ENCODE results near the gene RPL29.

Gene RPL29

DNA sequence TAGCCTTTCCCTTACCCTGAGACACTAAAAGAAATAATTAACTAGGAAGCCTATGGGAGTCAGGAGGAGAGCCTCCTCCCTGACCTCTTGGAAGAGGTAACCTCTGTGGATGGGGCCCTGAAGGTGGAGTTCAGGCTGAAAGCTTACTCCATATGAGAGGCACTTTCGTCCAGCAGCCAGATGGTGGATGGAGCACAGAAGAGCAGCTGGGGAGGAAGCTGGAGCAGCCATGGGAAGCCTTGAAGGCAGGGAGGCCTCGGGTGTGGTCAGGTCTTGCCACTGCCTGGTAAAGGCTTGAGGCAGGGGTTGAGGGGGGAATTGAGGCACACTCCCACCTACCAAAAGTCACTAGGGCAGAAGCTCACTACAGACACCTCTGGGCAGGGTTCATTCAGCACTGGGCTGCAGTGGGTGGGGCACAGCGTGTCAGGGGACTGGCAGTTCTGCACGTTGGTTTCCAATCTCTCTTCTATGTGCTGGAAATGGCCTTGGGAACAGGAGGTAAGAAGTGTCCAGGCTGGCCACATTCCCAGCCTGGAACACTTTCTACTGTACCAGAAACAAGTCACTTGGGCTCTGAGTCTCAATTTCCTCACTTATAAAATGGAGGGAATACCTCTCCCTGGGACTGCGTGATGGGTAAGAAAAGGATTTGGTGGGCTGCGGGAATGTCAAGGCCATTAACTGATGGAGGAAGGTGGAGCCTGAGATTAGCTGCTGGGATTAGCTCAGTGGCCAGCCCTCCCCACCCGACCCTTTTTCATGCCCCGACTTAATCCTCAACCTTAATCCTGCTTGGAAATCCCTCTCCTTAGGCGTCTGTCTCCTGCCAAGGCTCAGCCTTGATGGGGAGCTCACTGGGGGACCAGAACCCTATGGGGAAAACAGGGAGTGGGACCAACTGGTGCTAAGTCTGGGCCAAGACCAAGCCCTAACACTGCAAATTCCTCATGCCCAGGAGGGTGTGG lies 33.8 kb downstream of the RPL29 start:
- H3K4me1 ChIP-seq (ENCODE audit: control insufficient read depth, insufficient read depth, low read length, unreplicated experiment), result peaks cover 12% of the 10 kb centered on the region
- no peak overlapping the region for H3K4me3 ChIP-seq (ENCODE audit: low read depth, low read length)
- no peaks in the 10 kb centered on the region for H3K36me3 ChIP-seq (ENCODE audit: insufficient read depth, low read length)
- H2AFZ ChIP-seq (ENCODE audit: low read length, unreplicated experiment), result no peak overlapping the region
- no peak overlapping the region for H3K27ac ChIP-seq (ENCODE audit: low read depth, low read length)
- peaks cover 20% of the 10 kb centered on the region for H3K79me2 ChIP-seq (ENCODE audit: control insufficient read depth, insufficient read depth, low read length, unreplicated experiment)
- no peaks in the 10 kb centered on the region for H3K27me3 ChIP-seq (ENCODE audit: insufficient read depth, low read length)

DNA sequence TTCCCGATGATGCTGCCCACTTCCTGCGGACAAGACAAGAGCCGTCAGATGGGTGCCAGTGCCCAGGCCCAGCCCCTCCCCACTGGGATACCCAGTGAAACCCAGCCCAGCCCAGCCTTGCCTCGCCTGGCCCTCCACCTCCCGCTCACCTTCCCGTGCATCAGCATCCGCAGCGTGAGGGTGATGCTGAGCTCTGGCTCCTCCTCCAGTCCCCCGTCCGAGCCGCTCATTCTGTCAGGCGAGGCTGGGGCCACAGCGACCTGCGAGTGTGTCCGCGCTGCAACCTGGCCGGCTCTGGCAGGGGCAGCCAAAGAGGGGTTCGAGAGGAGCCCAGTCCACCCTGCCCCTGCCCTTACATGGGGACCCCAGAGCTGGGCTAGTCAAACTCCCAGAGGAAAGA lies 34.7 kb downstream of the RPL29 start:
- no peak overlapping the region for H3K27ac ChIP-seq (ENCODE audit: low read depth, low read length)
- no peaks in the 10 kb centered on the region for H3K27me3 ChIP-seq (ENCODE audit: insufficient read depth, low read length)
- no peaks in the 10 kb centered on the region for H3K36me3 ChIP-seq (ENCODE audit: insufficient read depth, low read length)
- no peak overlapping the region for H3K4me3 ChIP-seq (ENCODE audit: low read depth, low read length)
- peaks cover 12% of the 10 kb centered on the region for H3K79me2 ChIP-seq (ENCODE audit: control insufficient read depth, insufficient read depth, low read length, unreplicated experiment)
- H2AFZ ChIP-seq (ENCODE audit: low read length, unreplicated experiment), result no peak overlapping the region
- peaks cover 4% of the 10 kb centered on the region for H3K4me1 ChIP-seq (ENCODE audit: control insufficient read depth, insufficient read depth, low read length, unreplicated experiment)

DNA sequence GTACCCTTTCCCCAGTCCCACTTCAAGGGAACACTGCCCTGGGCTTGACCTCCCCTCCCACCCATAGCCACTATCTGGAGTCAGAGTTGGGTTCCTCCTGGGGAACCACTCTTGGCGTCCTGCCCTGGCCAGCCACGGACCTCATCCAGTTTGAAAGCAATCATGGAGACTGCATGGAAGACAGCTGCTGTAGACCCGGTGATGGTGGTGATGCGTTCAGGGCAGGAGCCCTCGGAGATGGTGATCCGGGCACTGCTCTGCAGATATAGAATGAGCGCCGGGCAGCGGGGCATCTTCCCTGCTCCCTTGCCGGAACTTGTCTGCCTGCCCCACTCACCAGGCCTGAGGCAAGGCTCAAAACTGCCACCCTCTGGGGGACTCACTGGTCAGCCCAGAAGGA lies 35.3 kb downstream of the RPL29 start:
- Histone ChIP-seq H2AFZ (ENCODE audit: low read length, unreplicated experiment) (no peak overlapping the region), H3K4me1 (ENCODE audit: control insufficient read depth, insufficient read depth, low read length, unreplicated experiment) (no peaks in the 10 kb centered on the region), H3K79me2 (ENCODE audit: control insufficient read depth, insufficient read depth, low read length, unreplicated experiment) (peaks cover 10% of the 10 kb centered on the region), H3K27ac (ENCODE audit: low read depth, low read length) (no peak overlapping the region), H3K4me3 (ENCODE audit: low read depth, low read length) (no peak overlapping the region), H3K27me3 (ENCODE audit: insufficient read depth, low read length) (no peaks in the 10 kb centered on the region), H3K36me3 (ENCODE audit: insufficient read depth, low read length) (no peaks in the 10 kb centered on the region)

DNA sequence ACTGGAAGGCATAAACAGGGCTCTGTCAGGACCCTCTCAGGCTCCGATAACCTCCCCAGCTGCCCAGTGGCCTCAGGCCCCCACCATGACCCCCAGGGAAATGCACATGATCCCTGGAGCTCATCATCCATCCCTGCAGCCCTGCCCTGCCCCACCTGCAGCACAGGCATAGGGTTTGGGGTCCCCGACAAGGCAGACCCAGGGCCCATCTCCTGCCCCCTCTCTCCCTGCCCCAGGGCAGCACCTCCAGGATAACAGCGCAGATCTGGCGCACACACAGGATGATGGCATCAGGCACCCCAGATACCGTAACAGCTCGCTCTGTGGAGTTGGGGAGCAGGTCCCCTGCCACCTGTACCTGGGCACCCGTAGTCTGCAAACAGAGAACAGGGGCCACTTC lies 36.0 kb downstream of the RPL29 start:
- Histone ChIP-seq H3K27ac (ENCODE audit: low read depth, low read length) (no peak overlapping the region), H3K27me3 (ENCODE audit: insufficient read depth, low read length) (no peaks in the 10 kb centered on the region), H3K36me3 (ENCODE audit: insufficient read depth, low read length) (no peaks in the 10 kb centered on the region), H3K4me3 (ENCODE audit: low read depth, low read length) (no peak overlapping the region), H3K79me2 (ENCODE audit: control insufficient read depth, insufficient read depth, low read length, unreplicated experiment) (peaks cover 2% of the 10 kb centered on the region), H3K4me1 (ENCODE audit: control insufficient read depth, insufficient read depth, low read length, unreplicated experiment) (no peaks in the 10 kb centered on the region), H2AFZ (ENCODE audit: low read length, unreplicated experiment) (no peak overlapping the region)

DNA sequence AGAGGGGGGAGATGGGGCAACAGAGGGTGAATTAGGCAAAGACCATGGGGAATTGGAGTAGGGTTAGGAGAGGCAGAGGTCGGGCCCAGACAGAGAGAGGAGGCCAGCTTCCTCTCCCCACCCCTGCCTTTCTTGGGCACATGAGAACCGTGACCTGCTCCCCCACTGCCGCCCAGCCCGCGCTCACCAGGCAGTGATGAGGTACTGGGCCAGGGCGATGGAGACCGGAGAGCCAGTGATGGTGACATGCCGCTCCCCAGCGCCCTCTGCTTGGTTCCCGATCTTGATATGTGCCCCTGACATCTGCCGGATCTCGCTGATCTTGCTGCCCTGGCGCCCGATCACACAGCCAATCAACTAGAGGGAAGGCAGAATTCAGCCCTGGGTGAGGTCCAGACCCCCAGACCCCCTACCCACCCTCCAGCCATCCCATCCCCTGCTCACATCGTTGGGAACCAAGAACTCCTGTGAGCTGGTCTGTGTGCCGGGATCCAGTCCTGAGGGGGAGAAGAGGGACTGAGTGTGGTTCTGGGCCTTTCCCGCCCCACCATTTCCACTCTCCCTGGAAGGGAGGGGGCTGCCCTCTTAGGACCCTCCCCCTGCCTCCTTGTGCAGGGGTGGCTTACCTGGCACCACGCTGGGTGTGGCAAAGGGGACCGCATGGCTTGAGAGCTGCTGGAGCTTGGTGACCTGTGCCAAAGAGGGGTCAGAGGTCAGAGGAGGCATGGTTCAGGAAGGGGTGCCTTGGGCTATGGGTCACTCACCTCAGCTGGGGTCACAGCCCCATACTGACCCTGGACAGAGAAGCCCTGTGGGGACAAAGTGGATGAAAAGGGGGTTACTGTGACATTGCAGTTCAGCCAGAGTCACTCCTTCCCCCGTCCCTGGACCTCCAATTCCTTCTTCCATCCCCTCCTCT lies 36.8 kb downstream of the RPL29 start:
- Histone ChIP-seq H3K4me1 (ENCODE audit: control insufficient read depth, insufficient read depth, low read length, unreplicated experiment) (peaks cover under 1% of the 10 kb centered on the region), H3K4me3 (ENCODE audit: low read depth, low read length) (no peak overlapping the region), H3K27ac (ENCODE audit: low read depth, low read length) (no peak overlapping the region), H3K27me3 (ENCODE audit: insufficient read depth, low read length) (no peaks in the 10 kb centered on the region), H3K79me2 (ENCODE audit: control insufficient read depth, insufficient read depth, low read length, unreplicated experiment) (no peaks in the 10 kb centered on the region), H3K36me3 (ENCODE audit: insufficient read depth, low read length) (no peaks in the 10 kb centered on the region), H2AFZ (ENCODE audit: low read length, unreplicated experiment) (no peak overlapping the region)

DNA sequence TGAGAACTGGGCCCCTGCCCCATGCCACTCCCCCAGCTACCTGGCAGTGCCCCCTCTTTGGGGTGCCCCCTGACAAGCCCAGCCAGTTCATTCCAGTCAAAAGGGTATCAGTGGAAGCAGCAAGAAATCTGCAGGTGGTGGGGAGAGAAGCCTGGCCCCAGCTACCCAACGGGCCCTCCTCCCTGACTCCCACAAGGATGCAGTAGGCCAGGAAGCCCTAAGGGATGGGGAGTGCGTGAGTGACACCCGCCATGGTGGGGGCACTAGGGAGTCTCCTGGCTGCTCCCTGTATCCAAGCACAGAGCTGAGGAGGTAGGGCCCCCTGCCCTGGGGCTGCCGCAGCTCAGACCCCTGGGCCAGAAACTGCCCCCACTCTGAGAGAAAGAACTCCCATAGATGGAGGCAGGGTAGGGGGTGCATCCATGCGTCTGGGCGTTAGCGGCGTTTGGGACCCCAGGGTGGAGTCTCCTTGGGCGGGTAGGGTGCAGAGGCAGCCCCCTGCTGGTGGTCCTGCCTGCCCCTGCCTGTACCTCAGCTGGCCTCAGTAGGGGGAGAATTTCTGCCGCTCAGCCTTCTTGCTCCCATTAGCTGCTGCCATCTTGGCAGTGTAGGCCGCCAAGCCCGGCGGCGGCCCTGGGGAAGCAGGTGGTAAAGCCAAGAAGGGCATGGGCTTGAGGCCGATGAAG lies 38.0 kb downstream of the RPL29 start:
- no peaks in the 10 kb centered on the region for H3K36me3 ChIP-seq (ENCODE audit: insufficient read depth, low read length)

DNA sequence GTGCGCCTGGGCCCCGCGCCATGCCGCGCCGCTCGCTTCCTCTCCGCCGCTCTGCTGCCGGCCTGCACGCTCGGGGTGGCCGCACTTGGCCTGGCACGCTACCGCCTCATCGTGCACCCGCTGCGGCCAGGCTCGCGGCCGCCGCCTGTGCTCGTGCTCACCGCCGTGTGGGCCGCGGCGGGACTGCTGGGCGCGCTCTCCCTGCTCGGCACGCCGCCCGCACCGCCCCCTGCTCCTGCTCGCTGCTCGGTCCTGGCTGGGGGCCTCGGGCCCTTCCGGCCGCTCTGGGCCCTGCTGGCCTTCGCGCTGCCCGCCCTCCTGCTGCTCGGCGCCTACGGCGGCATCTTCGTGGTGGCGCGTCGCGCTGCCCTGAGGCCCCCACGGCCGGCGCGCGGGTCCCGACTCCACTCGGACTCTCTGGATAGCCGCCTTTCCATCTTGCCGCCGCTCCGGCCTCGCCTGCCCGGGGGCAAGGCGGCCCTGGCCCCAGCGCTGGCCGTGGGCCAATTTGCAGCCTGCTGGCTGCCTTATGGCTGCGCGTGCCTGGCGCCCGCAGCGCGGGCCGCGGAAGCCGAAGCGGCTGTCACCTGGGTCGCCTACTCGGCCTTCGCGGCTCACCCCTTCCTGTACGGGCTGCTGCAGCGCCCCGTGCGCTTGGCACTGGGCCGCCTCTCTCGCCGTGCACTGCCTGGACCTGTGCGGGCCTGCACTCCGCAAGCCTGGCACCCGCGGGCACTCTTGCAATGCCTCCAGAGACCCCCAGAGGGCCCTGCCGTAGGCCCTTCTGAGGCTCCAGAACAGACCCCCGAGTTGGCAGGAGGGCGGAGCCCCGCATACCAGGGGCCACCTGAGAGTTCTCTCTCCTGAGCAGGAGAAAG lies 39.6 kb downstream of the RPL29 start:
- Histone ChIP-seq H3K27me3 (ENCODE audit: insufficient read depth, low read length) (no peaks in the 10 kb centered on the region), H2AFZ (ENCODE audit: low read length, unreplicated experiment) (no peak overlapping the region), H3K4me1 (ENCODE audit: control insufficient read depth, insufficient read depth, low read length, unreplicated experiment) (peaks cover 10% of the 10 kb centered on the region), H3K36me3 (ENCODE audit: insufficient read depth, low read length) (no peaks in the 10 kb centered on the region), H3K79me2 (ENCODE audit: control insufficient read depth, insufficient read depth, low read length, unreplicated experiment) (no peaks in the 10 kb centered on the region), H3K4me3 (ENCODE audit: low read depth, low read length) (no peak overlapping the region), H3K27ac (ENCODE audit: low read depth, low read length) (no peak overlapping the region)

More for the DNA sequence above, 38.0 kb downstream of the RPL29 start:
- Histone ChIP-seq H3K4me3 (ENCODE audit: low read depth, low read length) (no peak overlapping the region), H3K27me3 (ENCODE audit: insufficient read depth, low read length) (no peaks in the 10 kb centered on the region), H2AFZ (ENCODE audit: low read length, unreplicated experiment) (no peak overlapping the region), H3K79me2 (ENCODE audit: control insufficient read depth, insufficient read depth, low read length, unreplicated experiment) (no peaks in the 10 kb centered on the region), H3K4me1 (ENCODE audit: control insufficient read depth, insufficient read depth, low read length, unreplicated experiment) (peaks cover 10% of the 10 kb centered on the region), H3K27ac (ENCODE audit: low read depth, low read length) (no peak overlapping the region)

DNA sequence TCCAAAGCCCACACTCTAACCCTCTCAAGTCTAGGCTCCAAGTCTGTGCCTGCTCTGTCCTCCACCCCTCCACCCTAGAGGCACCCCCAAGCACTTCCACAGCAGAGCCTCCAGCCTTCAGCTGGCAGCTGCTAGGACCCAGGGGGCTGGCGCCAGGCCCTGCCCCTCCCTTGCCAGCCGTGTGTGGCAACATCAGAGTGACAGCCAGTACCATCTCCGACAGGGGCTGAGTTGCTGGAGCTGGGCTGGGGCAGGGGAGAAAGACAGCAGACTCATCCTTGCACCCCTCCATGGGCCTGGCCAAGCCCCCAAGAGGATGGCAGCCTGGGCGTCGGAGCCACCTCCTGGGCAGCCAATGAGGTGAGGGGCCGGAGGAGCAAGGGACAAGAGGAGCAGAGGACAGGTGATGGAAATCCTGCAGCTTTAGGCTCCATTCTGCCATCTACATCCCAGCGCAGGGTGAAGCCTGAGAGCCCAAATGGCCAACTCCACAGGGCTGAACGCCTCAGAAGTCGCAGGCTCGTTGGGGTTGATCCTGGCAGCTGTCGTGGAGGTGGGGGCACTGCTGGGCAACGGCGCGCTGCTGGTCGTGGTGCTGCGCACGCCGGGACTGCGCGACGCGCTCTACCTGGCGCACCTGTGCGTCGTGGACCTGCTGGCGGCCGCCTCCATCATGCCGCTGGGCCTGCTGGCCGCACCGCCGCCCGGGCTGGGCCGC lies 40.4 kb downstream of the RPL29 start, which contains the start of gene GPR62:
Gene GPR62 (plus strand): TSS at position 207 of the 718 bp plus-strand sequence. CDS start 272 bp downstream, at position 479.
- Histone ChIP-seq H2AFZ (ENCODE audit: low read length, unreplicated experiment) (no peak within 1 kb of the TSS), H3K79me2 (ENCODE audit: control insufficient read depth, insufficient read depth, low read length, unreplicated experiment) (no peaks in the 10 kb centered on the region), H3K27ac (ENCODE audit: low read depth, low read length) (no peak within 1 kb of the TSS), H3K4me1 (ENCODE audit: control insufficient read depth, insufficient read depth, low read length, unreplicated experiment) (peaks cover 10% of the 10 kb centered on the region), H3K4me3 (ENCODE audit: low read depth, low read length) (no peak within 1 kb of the TSS), H3K36me3 (ENCODE audit: insufficient read depth, low read length) (no peaks in the 10 kb centered on the region), H3K27me3 (ENCODE audit: insufficient read depth, low read length) (no peaks in the 10 kb centered on the region)

DNA sequence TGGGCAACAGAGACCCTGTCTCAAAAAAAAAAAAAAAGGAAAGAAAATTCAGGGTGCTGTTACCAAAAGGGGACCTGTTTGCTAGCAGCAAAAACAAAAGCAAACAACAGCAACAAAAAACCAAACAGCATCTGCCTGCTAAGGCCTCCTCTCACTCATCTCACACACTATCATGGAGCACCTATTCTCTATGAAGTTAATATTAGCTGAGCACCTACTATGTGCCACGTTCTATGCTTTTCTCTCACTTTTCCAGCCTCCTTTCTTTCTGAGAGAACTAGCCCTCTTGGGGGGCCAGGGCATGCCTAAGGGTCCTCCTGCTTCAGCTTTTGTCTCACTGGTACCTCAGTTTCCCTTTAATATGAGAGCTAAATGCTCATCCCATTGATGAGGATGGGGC lies 41.0 kb downstream of the RPL29 start:
- H3K36me3 ChIP-seq (ENCODE audit: insufficient read depth, low read length), result no peaks in the 10 kb centered on the region
- H3K4me3 ChIP-seq (ENCODE audit: low read depth, low read length), result no peak overlapping the region
- no peaks in the 10 kb centered on the region for H3K79me2 ChIP-seq (ENCODE audit: control insufficient read depth, insufficient read depth, low read length, unreplicated experiment)
- no peak overlapping the region for H3K27ac ChIP-seq (ENCODE audit: low read depth, low read length)
- H3K27me3 ChIP-seq (ENCODE audit: insufficient read depth, low read length), result no peaks in the 10 kb centered on the region
- H2AFZ ChIP-seq (ENCODE audit: low read length, unreplicated experiment), result no peak overlapping the region
- H3K4me1 ChIP-seq (ENCODE audit: control insufficient read depth, insufficient read depth, low read length, unreplicated experiment), result peaks cover 10% of the 10 kb centered on the region

Measured in ACC112 (cell line).